Measurements from ENCODE around the gene TSPAN6. TPM values are rescaled to one million over a fixed set of nuclear protein-coding genes. Genes with fewer than 3 reads are reported as not detected.

TSPAN6 gene
- total and polyA plus RNA-seq, 9 of the 15 experiments (the other 6 are each of a cell fraction or from before 2014, with no cell fraction given): 0.04 to 0.68 (median 0.11) TPM; not detected in 6

DNA sequence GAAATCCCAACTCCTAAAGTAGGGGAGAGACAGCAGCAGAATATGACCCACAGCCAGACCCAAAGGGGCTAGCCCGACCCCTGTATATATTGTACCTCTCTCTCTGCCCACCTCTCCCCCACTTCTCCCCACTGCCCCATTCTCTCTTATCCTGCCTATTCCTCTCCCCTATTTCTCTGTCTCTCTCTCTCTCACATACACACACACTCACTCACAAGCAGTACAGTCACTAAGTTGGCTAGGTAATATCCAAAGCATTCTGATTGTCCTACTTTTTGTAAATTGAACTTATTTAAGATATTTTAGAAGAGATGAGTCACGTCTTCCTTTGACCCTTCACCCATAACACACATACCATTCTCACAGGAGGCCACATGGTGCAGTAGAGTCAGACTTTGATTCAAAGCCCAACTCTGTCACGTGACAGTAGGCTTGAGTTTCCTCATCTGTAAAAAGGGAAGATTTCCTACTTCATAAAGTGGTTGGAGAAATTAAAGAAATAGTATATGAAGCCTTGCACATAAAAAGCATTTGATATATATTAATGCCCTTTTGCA, 36.9 kb upstream of the TSPAN6 start:
- POLR2A ChIA-PET: no interaction called here
- FAIRE-seq (no peak), ATAC-seq (no peak), DNase-seq (ENCODE audit: extremely low read depth in 1 of 4, low spot score in 3 of 4) (no peak)
- H3K4me3 ChIP-seq: no peak overlapping the region
- H3K79me2 ChIP-seq (ENCODE audit: control insufficient read depth, insufficient read depth, low read length): no peaks in the 10 kb centered on the region
- H4K20me1 ChIP-seq (replicated peaks; ENCODE audit: control insufficient read depth, insufficient read depth, low read length): no peaks in the 10 kb centered on the region
- no peaks in the 10 kb centered on the region for H3K27me3 ChIP-seq (ENCODE audit: control insufficient read depth in 2 of 2, insufficient read depth in 2 of 2, low read length in 2 of 2)
- CTCF ChIA-PET (ENCODE audit: low intra/inter-chr PET ratio): no interaction called here
- H3K4me2 ChIP-seq (ENCODE audit: insufficient read depth, low read length): no peak overlapping the region
- no peaks in the 10 kb centered on the region for H3K9me1 ChIP-seq (ENCODE audit: control insufficient read depth, insufficient read depth, low read length)
- H3K4me1 ChIP-seq (replicated peaks in 1 of 2; ENCODE audit: control insufficient read depth in 2 of 2, insufficient read depth in 2 of 2, low read length in 2 of 2): no peaks in the 10 kb centered on the region
- in situ Hi-C loops (cut with MboI): no loop called here
- no peak overlapping the region for H3K27ac ChIP-seq (ENCODE audit: extremely low read depth, low read depth, low read length)
- no peaks in the 10 kb centered on the region for H3K9me3 ChIP-seq (replicated peaks; ENCODE audit: control insufficient read depth, insufficient read depth, low read depth, low read length)
- no peaks in the 10 kb centered on the region for H3K36me3 ChIP-seq (ENCODE audit: control insufficient read depth, insufficient read depth, low read length)
- BruUV-seq (replicated peaks): no TSS peak
- no peak overlapping the region for H2AFZ ChIP-seq (ENCODE audit: low read depth, low read length)
- WGBS (ENCODE audit: insufficient coverage, low coverage, missing lambda C conversion rate): 5% methylated on average over 3 of the region's 3 CpGs
- intact Hi-C loops (cut with micrococcal nuclease): loop anchor here (10.0 kb wide), 1 partner anchor 159 kb away; no protein-coding TSS in a partner anchor
- H3K9ac ChIP-seq (ENCODE audit: insufficient read depth in 1 of 2, low read depth in 2 of 2, low read length in 2 of 2): no peak overlapping the region
- TF ChIP-seq CEBPB (tag; IDR thresholded peaks at IDR 0.05) (no peak), NFXL1 (CRISPR knock-in tag; IDR thresholded peaks at IDR 0.05) (no peak), RNF2 (IDR thresholded peaks at IDR 0.05) (no peak), RAD51 (IDR thresholded peaks at IDR 0.05; ENCODE audit: borderline replicate concordance, low read depth) (peak; percentile 17; the same call in 1 of the 2 replicates), PML (IDR thresholded peaks at IDR 0.05; ENCODE audit: low read length) (no peak), ADNP (tag; IDR thresholded peaks at IDR 0.05) (no peak), ZNF695 (CRISPR knock-in tag; IDR thresholded peaks at IDR 0.05) (no peak), TARDBP (IDR thresholded peaks at IDR 0.05) (no peak)
- TF ChIP-seq, protein P1, sequence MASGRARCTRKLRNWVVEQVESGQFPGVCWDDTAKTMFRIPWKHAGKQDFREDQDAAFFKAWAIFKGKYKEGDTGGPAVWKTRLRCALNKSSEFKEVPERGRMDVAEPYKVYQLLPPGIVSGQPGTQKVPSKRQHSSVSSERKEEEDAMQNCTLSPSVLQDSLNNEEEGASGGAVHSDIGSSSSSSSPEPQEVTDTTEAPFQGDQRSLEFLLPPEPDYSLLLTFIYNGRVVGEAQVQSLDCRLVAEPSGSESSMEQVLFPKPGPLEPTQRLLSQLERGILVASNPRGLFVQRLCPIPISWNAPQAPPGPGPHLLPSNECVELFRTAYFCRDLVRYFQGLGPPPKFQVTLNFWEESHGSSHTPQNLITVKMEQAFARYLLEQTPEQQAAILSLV (tag; IDR thresholded peaks at IDR 0.05): no peak
- TF ChIP-seq, protein P2, sequence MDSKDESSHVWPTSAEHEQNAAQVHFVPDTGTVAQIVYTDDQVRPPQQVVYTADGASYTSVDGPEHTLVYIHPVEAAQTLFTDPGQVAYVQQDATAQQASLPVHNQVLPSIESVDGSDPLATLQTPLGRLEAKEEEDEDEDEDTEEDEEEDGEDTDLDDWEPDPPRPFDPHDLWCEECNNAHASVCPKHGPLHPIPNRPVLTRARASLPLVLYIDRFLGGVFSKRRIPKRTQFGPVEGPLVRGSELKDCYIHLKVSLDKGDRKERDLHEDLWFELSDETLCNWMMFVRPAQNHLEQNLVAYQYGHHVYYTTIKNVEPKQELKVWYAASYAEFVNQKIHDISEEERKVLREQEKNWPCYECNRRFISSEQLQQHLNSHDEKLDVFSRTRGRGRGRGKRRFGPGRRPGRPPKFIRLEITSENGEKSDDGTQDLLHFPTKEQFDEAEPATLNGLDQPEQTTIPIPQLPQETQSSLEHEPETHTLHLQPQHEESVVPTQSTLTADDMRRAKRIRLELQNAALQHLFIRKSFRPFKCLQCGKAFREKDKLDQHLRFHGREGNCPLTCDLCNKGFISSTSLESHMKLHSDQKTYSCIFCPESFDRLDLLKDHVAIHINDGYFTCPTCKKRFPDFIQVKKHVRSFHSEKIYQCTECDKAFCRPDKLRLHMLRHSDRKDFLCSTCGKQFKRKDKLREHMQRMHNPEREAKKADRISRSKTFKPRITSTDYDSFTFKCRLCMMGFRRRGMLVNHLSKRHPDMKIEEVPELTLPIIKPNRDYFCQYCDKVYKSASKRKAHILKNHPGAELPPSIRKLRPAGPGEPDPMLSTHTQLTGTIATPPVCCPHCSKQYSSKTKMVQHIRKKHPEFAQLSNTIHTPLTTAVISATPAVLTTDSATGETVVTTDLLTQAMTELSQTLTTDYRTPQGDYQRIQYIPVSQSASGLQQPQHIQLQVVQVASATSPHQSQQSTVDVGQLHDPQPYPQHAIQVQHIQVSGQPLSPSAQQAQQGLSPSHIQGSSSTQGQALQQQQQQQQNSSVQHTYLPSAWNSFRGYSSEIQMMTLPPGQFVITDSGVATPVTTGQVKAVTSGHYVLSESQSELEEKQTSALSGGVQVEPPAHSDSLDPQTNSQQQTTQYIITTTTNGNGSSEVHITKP (IDR thresholded peaks at IDR 0.05; ENCODE audit: partially characterized antibody): no peak
- TF ChIP-seq, protein P3, sequence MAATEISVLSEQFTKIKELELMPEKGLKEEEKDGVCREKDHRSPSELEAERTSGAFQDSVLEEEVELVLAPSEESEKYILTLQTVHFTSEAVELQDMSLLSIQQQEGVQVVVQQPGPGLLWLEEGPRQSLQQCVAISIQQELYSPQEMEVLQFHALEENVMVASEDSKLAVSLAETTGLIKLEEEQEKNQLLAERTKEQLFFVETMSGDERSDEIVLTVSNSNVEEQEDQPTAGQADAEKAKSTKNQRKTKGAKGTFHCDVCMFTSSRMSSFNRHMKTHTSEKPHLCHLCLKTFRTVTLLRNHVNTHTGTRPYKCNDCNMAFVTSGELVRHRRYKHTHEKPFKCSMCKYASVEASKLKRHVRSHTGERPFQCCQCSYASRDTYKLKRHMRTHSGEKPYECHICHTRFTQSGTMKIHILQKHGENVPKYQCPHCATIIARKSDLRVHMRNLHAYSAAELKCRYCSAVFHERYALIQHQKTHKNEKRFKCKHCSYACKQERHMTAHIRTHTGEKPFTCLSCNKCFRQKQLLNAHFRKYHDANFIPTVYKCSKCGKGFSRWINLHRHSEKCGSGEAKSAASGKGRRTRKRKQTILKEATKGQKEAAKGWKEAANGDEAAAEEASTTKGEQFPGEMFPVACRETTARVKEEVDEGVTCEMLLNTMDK (IDR thresholded peaks at IDR 0.05; ENCODE audit: borderline replicate concordance, insufficient read depth, low read depth, low read length, poor library complexity, severe bottlenecking): no peak
- TF ChIP-seq, protein P4, sequence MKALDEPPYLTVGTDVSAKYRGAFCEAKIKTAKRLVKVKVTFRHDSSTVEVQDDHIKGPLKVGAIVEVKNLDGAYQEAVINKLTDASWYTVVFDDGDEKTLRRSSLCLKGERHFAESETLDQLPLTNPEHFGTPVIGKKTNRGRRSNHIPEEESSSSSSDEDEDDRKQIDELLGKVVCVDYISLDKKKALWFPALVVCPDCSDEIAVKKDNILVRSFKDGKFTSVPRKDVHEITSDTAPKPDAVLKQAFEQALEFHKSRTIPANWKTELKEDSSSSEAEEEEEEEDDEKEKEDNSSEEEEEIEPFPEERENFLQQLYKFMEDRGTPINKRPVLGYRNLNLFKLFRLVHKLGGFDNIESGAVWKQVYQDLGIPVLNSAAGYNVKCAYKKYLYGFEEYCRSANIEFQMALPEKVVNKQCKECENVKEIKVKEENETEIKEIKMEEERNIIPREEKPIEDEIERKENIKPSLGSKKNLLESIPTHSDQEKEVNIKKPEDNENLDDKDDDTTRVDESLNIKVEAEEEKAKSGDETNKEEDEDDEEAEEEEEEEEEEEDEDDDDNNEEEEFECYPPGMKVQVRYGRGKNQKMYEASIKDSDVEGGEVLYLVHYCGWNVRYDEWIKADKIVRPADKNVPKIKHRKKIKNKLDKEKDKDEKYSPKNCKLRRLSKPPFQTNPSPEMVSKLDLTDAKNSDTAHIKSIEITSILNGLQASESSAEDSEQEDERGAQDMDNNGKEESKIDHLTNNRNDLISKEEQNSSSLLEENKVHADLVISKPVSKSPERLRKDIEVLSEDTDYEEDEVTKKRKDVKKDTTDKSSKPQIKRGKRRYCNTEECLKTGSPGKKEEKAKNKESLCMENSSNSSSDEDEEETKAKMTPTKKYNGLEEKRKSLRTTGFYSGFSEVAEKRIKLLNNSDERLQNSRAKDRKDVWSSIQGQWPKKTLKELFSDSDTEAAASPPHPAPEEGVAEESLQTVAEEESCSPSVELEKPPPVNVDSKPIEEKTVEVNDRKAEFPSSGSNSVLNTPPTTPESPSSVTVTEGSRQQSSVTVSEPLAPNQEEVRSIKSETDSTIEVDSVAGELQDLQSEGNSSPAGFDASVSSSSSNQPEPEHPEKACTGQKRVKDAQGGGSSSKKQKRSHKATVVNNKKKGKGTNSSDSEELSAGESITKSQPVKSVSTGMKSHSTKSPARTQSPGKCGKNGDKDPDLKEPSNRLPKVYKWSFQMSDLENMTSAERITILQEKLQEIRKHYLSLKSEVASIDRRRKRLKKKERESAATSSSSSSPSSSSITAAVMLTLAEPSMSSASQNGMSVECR (CRISPR knock-in tag; IDR thresholded peaks at IDR 0.05): no peak
